ENCODE results near the gene CYP4F22. TPM values are rescaled to one million over a fixed set of nuclear protein-coding genes. Genes with fewer than 3 reads are reported as not detected.

The CYP4F22 gene
- total RNA-seq (1 to 10 TPM in 3 of 5 donors, under 1 TPM in 2; 0.73 to 1.6 (median 1.3) TPM), total RNA-seq (0.17 to 3.0 (median 1.2) reads per million in 29 experiments)
- total RNA-seq (2013): 1.3 TPM

DNA sequence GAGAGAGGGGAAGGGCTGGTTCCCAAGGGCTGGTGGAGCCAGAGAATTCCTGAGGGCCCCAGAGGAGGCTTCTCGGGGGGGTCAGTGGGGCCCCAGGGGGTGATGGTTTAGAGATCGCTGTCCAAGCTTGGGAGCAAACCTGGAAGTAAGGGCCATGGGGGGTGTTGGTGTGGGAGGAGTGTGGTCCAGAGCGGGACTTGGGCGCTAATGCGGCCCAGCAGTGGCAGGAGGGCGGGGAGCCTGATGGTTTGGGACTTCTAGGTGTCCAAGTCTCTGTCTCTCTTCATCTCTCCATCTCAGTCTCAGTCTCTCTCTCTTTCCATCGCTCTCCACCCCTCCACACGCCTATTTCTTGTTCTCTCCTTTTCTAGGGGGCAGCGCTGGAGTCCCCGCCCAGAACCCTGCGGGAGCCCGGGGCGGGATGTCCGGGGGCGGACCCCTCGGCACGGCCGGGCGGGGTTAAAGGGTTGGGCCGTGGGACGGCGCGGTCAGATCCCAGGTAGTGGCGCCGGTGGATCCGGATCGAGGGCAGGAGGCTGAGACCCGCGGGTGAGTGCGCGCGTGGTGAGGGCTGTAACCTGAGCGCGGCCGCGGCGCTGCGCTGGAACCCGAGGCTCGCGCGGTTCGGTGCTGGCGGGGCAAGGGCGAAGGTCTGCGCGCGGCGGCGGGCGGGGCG is at the start of gene CYP4F22:
TSS of gene CYP4F22 (plus strand) at position 491 of the 676 bp plus-strand sequence. CDS start 16,812 bp downstream, outside the sequence.
- H3K36me3 Mint-ChIP-seq: no peaks in the 10 kb centered on the region
- Histone ChIP-seq H3K27me3 (replicated peaks in 1 of 2; ENCODE audit: control insufficient read depth in 2 of 2, extremely low read depth in 1 of 2, insufficient read depth in 2 of 2, low read length in 1 of 2) (peaks cover 0 to 33% of the 10 kb centered on the region in 2 experiments), H3K9me3 (no peaks in the 10 kb centered on the region), H3K4me1 (ENCODE audit: control insufficient read depth in 1 of 2, extremely low read depth in 1 of 2, insufficient read depth in 2 of 2, low read length in 2 of 2) (peaks cover 0 to 23% of the 10 kb centered on the region in 2 experiments), H3K4me3 (ENCODE audit: control insufficient read depth in 1 of 2, extremely low read depth in 1 of 2, low read length in 1 of 2) (peak within 1 kb of the TSS; percentile 45 to 58), H3K36me3 (ENCODE audit: control insufficient read depth in 2 of 2, extremely low read depth in 1 of 2, insufficient read depth in 1 of 2, low read length in 1 of 2) (no peaks in the 10 kb centered on the region), H3K27ac (ENCODE audit: low read length) (no peak within 1 kb of the TSS)
- DNase-seq (peak in 8 of 35 experiments; percentile 3 to 22 (median 11)), ATAC-seq (replicated peaks in 1 of 4) (peak; percentile 40 to 65 (median 54))
- H3K4me1 Mint-ChIP-seq: peaks cover 14 to 23% (median 15%) of the 10 kb centered on the region in 3 donors
- CTCF ChIA-PET: no interaction called here
- H3K4me3 Mint-ChIP-seq: peak within 1 kb of the TSS; percentile 75 to 83 (median 80)
- peak within 1 kb of the TSS; percentile 28 to 59 for H3K27ac Mint-ChIP-seq
- 4% methylated on average over 46 of the region's 52 CpGs for WGBS (ENCODE audit: insufficient coverage)
- H3K9me3 Mint-ChIP-seq: no peaks in the 10 kb centered on the region
- H3K27me3 Mint-ChIP-seq: peaks cover 0 to 25% of the 10 kb centered on the region in 2 donors
- POLR2A ChIA-PET: no interaction called here

DNA sequence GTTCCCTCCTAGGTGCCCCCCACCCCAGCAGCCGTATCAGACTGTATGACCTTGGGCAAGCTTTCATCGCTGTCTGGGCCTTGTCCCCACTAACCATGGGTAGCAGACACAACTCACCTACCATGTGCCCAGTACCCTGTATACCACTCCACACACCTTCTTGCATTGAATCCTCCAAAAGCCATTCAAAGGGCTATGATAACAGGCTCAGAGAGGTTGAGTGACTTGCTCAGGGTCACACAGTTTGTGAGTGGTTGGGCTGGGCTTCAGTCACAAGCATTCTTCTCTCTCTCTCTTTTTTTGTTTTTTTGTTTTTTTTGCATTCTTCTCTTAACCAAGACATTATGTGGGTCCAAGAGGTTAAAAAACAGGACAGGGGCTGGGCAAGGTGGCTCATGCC is 46.6 kb upstream of the CYP4F22 start:
- ChIA-PET CTCF (no interaction called here), POLR2A (no interaction called here)
- no peak overlapping the region for H3K4me3 ChIP-seq (ENCODE audit: control insufficient read depth in 1 of 2, extremely low read depth in 1 of 2, low read length in 1 of 2)
- DNase-seq: no peak
- H3K27ac Mint-ChIP-seq: peak overlapping the region; percentile 95 to 98
- ATAC-seq (replicated peaks in 1 of 4): no peak
- H3K9me3 ChIP-seq: no peaks in the 10 kb centered on the region
- peaks cover 41 to 55% (median 43%) of the 10 kb centered on the region in 3 donors for H3K4me1 Mint-ChIP-seq
- no peaks in the 10 kb centered on the region for H3K27me3 ChIP-seq (replicated peaks in 1 of 2; ENCODE audit: control insufficient read depth in 2 of 2, extremely low read depth in 1 of 2, insufficient read depth in 2 of 2, low read length in 1 of 2)
- H3K9me3 Mint-ChIP-seq: no peaks in the 10 kb centered on the region
- H3K27me3 Mint-ChIP-seq: no peaks in the 10 kb centered on the region
- H3K27ac ChIP-seq (ENCODE audit: low read length): peak overlapping the region; percentile 56
- H3K36me3 Mint-ChIP-seq: peaks cover 30% of the 10 kb centered on the region
- H3K4me1 ChIP-seq (ENCODE audit: control insufficient read depth in 1 of 2, extremely low read depth in 1 of 2, insufficient read depth in 2 of 2, low read length in 2 of 2): peaks cover 19 to 70% of the 10 kb centered on the region in 2 experiments
- peaks cover 25 to 45% of the 10 kb centered on the region in 2 donors for H3K36me3 ChIP-seq (ENCODE audit: control insufficient read depth in 2 of 2, extremely low read depth in 1 of 2, insufficient read depth in 1 of 2, low read length in 1 of 2)
- H3K4me3 Mint-ChIP-seq: peak overlapping the region; percentile 92 to 94 (median 92)
- WGBS (ENCODE audit: insufficient coverage): 86% methylated on average over 2 of the region's 2 CpGs

DNA sequence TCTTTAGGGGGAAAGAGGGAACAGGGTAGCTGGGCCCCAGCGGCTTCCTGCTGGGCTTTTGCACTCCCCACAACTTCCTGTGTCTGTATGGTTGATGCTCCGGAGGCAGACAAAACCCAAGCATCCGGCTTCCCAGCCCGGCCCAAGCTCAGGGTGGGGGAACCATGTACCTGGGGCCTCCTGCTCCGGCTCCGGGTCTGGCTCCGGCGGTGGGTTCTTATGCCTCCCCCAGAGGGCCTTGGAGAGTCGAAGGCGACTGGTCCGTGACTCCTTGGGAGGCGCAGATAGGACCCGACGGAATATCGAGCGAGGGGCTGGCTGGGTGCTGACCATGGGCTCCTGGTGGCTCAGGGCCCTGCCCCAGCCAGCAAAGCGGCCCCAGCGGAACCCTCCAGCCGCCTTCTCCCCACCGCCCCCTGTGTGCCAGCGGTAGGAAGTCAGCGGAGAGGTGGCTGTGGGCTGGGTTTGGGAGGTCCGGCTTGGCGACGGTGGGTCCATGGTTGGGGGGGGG is 44.4 kb upstream of the CYP4F22 start:
- Histone ChIP-seq H3K27ac (ENCODE audit: low read length) (peak overlapping the region; percentile 83), H3K4me3 (ENCODE audit: control insufficient read depth in 1 of 2, extremely low read depth in 1 of 2, low read length in 1 of 2) (peak overlapping the region; percentile 87 to 89), H3K4me1 (ENCODE audit: control insufficient read depth in 1 of 2, extremely low read depth in 1 of 2, insufficient read depth in 2 of 2, low read length in 2 of 2) (peaks cover 29 to 85% of the 10 kb centered on the region in 2 experiments), H3K27me3 (replicated peaks in 1 of 2; ENCODE audit: control insufficient read depth in 2 of 2, extremely low read depth in 1 of 2, insufficient read depth in 2 of 2, low read length in 1 of 2) (no peaks in the 10 kb centered on the region), H3K9me3 (no peaks in the 10 kb centered on the region), H3K36me3 (ENCODE audit: control insufficient read depth in 2 of 2, extremely low read depth in 1 of 2, insufficient read depth in 1 of 2, low read length in 1 of 2) (peaks cover 17 to 31% of the 10 kb centered on the region in 2 donors)
- ATAC-seq (replicated peaks in 1 of 4): peak; percentile 86 to 89 (median 86)
- ChIA-PET POLR2A (interaction anchor here in 1 of 2 donors (0.5 to 0.6 kb wide), 2 partner anchors 77 to 91 kb away, joined by 3 to 11 read pairs; no protein-coding TSS in a partner anchor), CTCF (interaction anchor here in 1 of 2 donors (0.7 to 1.9 kb wide), 3 partner anchors 13 to 92 kb away, joined by 3 to 16 read pairs (median 7); partner anchors contain the start of gene AKAP8L)
- peak overlapping the region; percentile 92 to 94 (median 92) for H3K4me3 Mint-ChIP-seq
- peaks cover 23% of the 10 kb centered on the region for H3K36me3 Mint-ChIP-seq
- H3K9me3 Mint-ChIP-seq: no peaks in the 10 kb centered on the region
- WGBS (ENCODE audit: insufficient coverage): 0% methylated on average over 15 of the region's 25 CpGs
- DNase-seq: peak; percentile 68 to 86 (median 78)
- peak overlapping the region; percentile 95 to 98 for H3K27ac Mint-ChIP-seq
- peaks cover 0 to 1% of the 10 kb centered on the region in 2 donors for H3K27me3 Mint-ChIP-seq
- H3K4me1 Mint-ChIP-seq: peaks cover 63 to 77% (median 65%) of the 10 kb centered on the region in 3 donors

DNA sequence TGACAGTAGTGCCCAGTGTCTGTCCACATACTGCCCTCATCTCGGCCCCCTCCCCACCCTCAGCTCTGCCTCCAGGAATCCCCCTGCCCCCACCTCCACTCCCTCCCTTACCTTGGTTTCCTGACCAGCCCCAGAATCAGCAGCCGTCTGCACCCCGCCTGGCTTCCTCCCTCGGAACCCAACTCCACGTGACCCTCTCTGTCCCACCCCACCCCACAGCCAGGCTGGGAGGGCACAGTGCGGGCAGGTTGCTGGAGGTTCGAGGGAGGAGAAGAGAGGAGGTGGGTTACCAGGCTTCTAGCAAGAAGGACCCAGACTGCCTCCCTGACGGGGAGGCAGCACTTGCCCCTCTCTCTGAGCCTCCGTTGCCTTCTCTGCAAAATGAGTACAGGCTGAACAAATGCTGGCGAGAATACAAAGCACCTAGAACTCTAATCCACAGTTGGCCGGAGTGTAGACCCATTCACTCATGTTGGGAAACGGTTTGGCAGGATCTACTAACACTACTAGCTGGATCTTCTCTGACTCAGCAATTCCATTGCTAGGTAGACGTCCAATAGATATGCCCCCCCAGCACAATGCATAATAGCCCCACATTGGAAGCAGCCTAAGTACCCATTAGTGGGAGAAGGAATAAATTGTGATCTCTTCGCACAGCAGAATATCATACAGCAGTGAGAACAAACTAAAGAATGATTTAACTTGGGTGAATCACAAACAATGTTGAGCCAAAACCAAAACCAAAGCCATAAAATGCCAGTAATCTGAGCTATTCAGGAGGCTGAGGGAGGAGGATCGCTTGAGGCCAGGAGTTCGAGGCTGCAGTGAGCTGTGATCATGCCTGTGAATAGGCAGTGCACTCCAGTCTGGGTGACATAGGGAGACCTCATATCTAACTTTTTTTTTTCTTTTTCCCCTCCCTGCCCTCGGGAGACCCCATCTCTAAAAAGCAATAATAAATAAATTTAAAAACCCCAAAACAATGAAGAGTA is 43.6 kb upstream of the CYP4F22 start, which contains the start of gene RASAL3:
TSS of gene RASAL3 (minus strand) at position 151 of the 992 bp plus-strand sequence. CDS start 186 bp downstream, outside the sequence.
- Mint-ChIP-seq H3K9me3 (no peaks in the 10 kb centered on the region), H3K36me3 (peaks cover 21% of the 10 kb centered on the region), H3K4me1 (peaks cover 68 to 82% (median 70%) of the 10 kb centered on the region in 3 donors), H3K27ac (peak within 1 kb of the TSS; percentile 95 to 98), H3K27me3 (peaks cover 0 to 3% of the 10 kb centered on the region in 2 donors), H3K4me3 (peak within 1 kb of the TSS; percentile 92 to 94 (median 92))
- peak in 31 of 35 experiments; percentile 29 to 78 (median 49) for DNase-seq
- no peaks in the 10 kb centered on the region for H3K9me3 ChIP-seq
- POLR2A ChIA-PET: no interaction called here
- peaks cover 29 to 90% of the 10 kb centered on the region in 2 experiments for H3K4me1 ChIP-seq (ENCODE audit: control insufficient read depth in 1 of 2, extremely low read depth in 1 of 2, insufficient read depth in 2 of 2, low read length in 2 of 2)
- no peaks in the 10 kb centered on the region for H3K27me3 ChIP-seq (replicated peaks in 1 of 2; ENCODE audit: control insufficient read depth in 2 of 2, extremely low read depth in 1 of 2, insufficient read depth in 2 of 2, low read length in 1 of 2)
- 19% methylated on average over 10 of the region's 17 CpGs for WGBS (ENCODE audit: insufficient coverage)
- ATAC-seq (replicated peaks in 1 of 4): peak; percentile 64 to 77 (median 73)
- H3K36me3 ChIP-seq (ENCODE audit: control insufficient read depth in 2 of 2, extremely low read depth in 1 of 2, insufficient read depth in 1 of 2, low read length in 1 of 2): peaks cover 17 to 24% of the 10 kb centered on the region in 2 donors
- H3K4me3 ChIP-seq (ENCODE audit: control insufficient read depth in 1 of 2, extremely low read depth in 1 of 2, low read length in 1 of 2): peak within 1 kb of the TSS; percentile 87 to 89
- H3K27ac ChIP-seq (ENCODE audit: low read length): peak within 1 kb of the TSS; percentile 83
- CTCF ChIA-PET: interaction anchor here (0.5 to 1.9 kb wide), 6 partner anchors 46 to 107 kb away, joined by 3 to 16 read pairs (median 6); partner anchors contain the start of genes AKAP8 (in 1 of the 2) and AKAP8L (in 1 of the 2)

DNA sequence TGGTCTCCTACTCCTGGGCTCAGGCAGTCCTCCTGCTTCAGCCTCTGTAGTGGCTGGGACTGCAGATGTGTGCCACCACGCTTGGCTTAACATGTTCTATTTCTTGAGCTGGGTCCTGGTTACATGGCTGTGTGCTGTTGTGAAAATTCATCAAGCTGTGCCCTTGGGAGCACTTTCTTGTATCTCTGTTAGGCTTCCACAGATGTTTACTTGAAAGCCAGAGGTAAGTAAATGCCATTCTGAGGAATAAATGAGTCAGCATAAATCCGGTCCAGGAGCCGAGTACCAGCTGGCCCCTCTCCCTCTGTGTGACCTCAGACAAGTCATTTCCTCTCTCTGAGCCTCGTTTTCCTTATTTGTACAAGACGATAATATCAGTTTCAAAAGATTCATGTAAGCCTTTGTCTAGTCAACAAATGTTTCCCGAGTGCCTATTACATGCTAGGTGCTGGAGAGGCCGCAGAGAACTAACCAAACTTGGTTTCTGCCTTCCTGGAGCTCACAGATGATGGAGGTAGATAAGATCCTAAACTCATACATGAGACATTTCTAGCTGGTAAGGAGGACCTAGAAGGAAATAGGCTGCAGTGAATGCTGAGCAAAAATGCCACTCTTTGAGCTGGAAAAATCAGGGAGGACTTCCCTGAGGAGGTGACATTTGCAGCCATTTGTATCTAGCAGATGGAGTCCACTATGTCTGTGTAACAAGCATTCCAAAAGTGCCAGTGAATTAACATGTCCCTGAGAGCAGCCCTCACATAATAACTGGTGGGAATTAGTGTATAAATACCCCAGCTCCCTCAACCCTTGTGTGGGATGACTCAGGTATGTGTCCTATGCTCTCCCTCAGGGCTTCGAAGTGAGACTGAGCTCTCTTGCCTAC is 41.2 kb upstream of the CYP4F22 start:
- ChIA-PET POLR2A (interaction anchor here in 1 of 2 donors (0.6 to 1.3 kb wide), 2 partner anchors 48 to 61 kb away, joined by 3 to 4 read pairs; partner anchors contain the start of gene AKAP8L), CTCF (interaction anchor here (0.8 to 1.4 kb wide), 5 partner anchors 11 to 745 kb away, joined by 3 to 5 read pairs (median 3); partner anchors contain the start of gene AKAP8L (in 1 of the 2))
- H3K9me3 Mint-ChIP-seq: no peaks in the 10 kb centered on the region
- WGBS (ENCODE audit: insufficient coverage): 17% methylated on average over 4 of the region's 8 CpGs
- peaks cover 62 to 68% (median 64%) of the 10 kb centered on the region in 3 donors for H3K4me1 Mint-ChIP-seq
- peaks cover 23 to 73% of the 10 kb centered on the region in 2 experiments for H3K4me1 ChIP-seq (ENCODE audit: control insufficient read depth in 1 of 2, extremely low read depth in 1 of 2, insufficient read depth in 2 of 2, low read length in 2 of 2)
- peaks cover 0 to 3% of the 10 kb centered on the region in 2 donors for H3K27me3 Mint-ChIP-seq
- peak in 15 of 35 experiments; percentile 10 to 69 (median 26) for DNase-seq
- peak overlapping the region; percentile 76 for H3K27ac ChIP-seq (ENCODE audit: low read length)
- H3K27me3 ChIP-seq (replicated peaks in 1 of 2; ENCODE audit: control insufficient read depth in 2 of 2, extremely low read depth in 1 of 2, insufficient read depth in 2 of 2, low read length in 1 of 2): no peaks in the 10 kb centered on the region
- H3K36me3 Mint-ChIP-seq: peaks cover 7% of the 10 kb centered on the region
- H3K36me3 ChIP-seq (ENCODE audit: control insufficient read depth in 2 of 2, extremely low read depth in 1 of 2, insufficient read depth in 1 of 2, low read length in 1 of 2): no peaks in the 10 kb centered on the region
- H3K4me3 Mint-ChIP-seq: peak overlapping the region; percentile 60 to 89 (median 69)
- H3K27ac Mint-ChIP-seq: peak overlapping the region; percentile 87 to 96
- peak; percentile 24 to 47 (median 38) for ATAC-seq (replicated peaks in 1 of 4)
- no peak overlapping the region for H3K4me3 ChIP-seq (ENCODE audit: control insufficient read depth in 1 of 2, extremely low read depth in 1 of 2, low read length in 1 of 2)
- no peaks in the 10 kb centered on the region for H3K9me3 ChIP-seq

Measured in T-cell (primary cell).